H1 (cell line): Measurements from ENCODE around the gene DCAF16. TPM values are rescaled to one million over a fixed set of nuclear protein-coding genes. Genes with fewer than 3 reads are reported as not detected.

Source experiments
- CTCF ChIA-PET: fragments of 300-600 bp; sonication (Branson Sonifier 250); formaldehyde crosslinking; loops from one replicate; lab custom pipeline; 2021; ENCODE audit not compliant: partially characterized antibody; lab: Charles Lee
- POLR2A ChIA-PET: fragments of 300-600 bp; sonication (Branson Sonifier 250); formaldehyde crosslinking; loops from one replicate; lab custom pipeline; 2021; ENCODE audit warnings: inconsistent platforms; ENCODE audit not compliant: partially characterized antibody; lab: Charles Lee
- DNase-seq, 2 experiments: peaks; one replicate each; pipeline versions ENCODE4 v3.0.0 to v3.0.0-alpha.2; 2010 to 2022; ENCODE audit warnings: low spot score in 2 of 2, low read depth in 1 of 2, mixed read lengths in 1 of 2
- FAIRE-seq: peaks from 2 replicates; lab custom pipeline; 2011; peaks lifted over from hg19 to GRCh38; lab: Jason Lieb, UNC
- H2AFZ ChIP-seq: 2 replicates; pipeline ENCODE4 v1.8.1; 2012; ENCODE audit warnings: low read length, inconsistent platforms
- H2AK5ac ChIP-seq: 2 replicates; pipeline ENCODE4 v1.6.1; 2013; ENCODE audit warnings: low read depth, low read length
- H2BK120ac ChIP-seq: replicated peaks from 2 replicates; pipeline ENCODE3; 2013; ENCODE audit warnings: low read depth, low read length, inconsistent platforms
- H2BK12ac ChIP-seq: 2 replicates; pipeline ENCODE4 v1.6.1; 2013; ENCODE audit warnings: low read depth, low read length
- H2BK15ac ChIP-seq: 2 replicates; pipeline ENCODE4 v1.6.1; 2013; ENCODE audit warnings: low read length
- H2BK20ac ChIP-seq: 2 replicates; pipeline ENCODE4 v1.6.1; 2013; ENCODE audit warnings: low read length
- H2BK5ac ChIP-seq: 2 replicates; pipeline ENCODE4 v1.6.1; 2013; ENCODE audit warnings: low read depth, low read length
- H3K14ac ChIP-seq: 2 replicates; pipeline ENCODE4 v1.6.1; 2013; ENCODE audit warnings: inconsistent platforms; ENCODE audit not compliant: insufficient read length
- H3K18ac ChIP-seq: 2 replicates; pipeline ENCODE4 v1.6.1; 2013; ENCODE audit warnings: low read length; ENCODE audit errors: extremely low read depth
- H3K23ac ChIP-seq: 2 replicates; pipeline ENCODE4 v1.6.1; 2013; ENCODE audit warnings: inconsistent platforms; ENCODE audit not compliant: insufficient read length
- H3K23me2 ChIP-seq: 2 replicates; pipeline ENCODE4 v1.6.1; 2013; ENCODE audit warnings: low read depth, low read length
- H3K27ac ChIP-seq: 2 replicates; pipeline ENCODE4 v1.6.1; 2011; ENCODE audit warnings: low read depth, low read length, inconsistent platforms
- H3K27me3 ChIP-seq, 4 experiments: replicated peaks in 1 of 4; 1 replicate in 1 of 4; 2 replicates in 3 of 4; pipeline versions ENCODE4 v1.6.1 to v1.8.1; 2011 to 2013; ENCODE audit warnings: low read length in 3 of 4, mild to moderate bottlenecking in 3 of 4, inconsistent platforms in 2 of 4, mixed read lengths in 2 of 4, moderate library complexity in 1 of 4; ENCODE audit not compliant: control insufficient read depth in 3 of 4, insufficient read depth in 3 of 4; ENCODE audit errors: extremely low read depth in 1 of 4
- H3K36me3 ChIP-seq, 4 experiments: 2 replicates each; pipeline versions ENCODE4 v1.6.1 to v1.8.1; 2011 to 2013; ENCODE audit warnings: mild to moderate bottlenecking in 4 of 4, low read length in 3 of 4, moderate library complexity in 2 of 4, control low read depth in 1 of 4, inconsistent platforms in 1 of 4; ENCODE audit not compliant: insufficient read depth in 4 of 4, control insufficient read depth in 2 of 4
- H3K4ac ChIP-seq: replicated peaks from 2 replicates; pipeline ENCODE3; 2013; ENCODE audit warnings: low read length, low read depth, mixed read lengths, inconsistent platforms; ENCODE audit not compliant: insufficient read length
- H3K4me1 ChIP-seq, 4 experiments: replicated peaks in 1 of 4; 1 replicate in 1 of 4; 2 replicates in 3 of 4; pipeline versions ENCODE4 v1.6.1 to v1.8.1; 2011 to 2013; ENCODE audit warnings: low read length in 3 of 4, inconsistent platforms in 2 of 4, mixed read lengths in 1 of 4; ENCODE audit not compliant: insufficient read depth in 4 of 4, control insufficient read depth in 3 of 4
- H3K4me2 ChIP-seq, 2 experiments: 2 replicates each; pipeline versions ENCODE4 v1.6.1 to v1.8.1; 2011 to 2013; ENCODE audit warnings: low read depth in 2 of 2, low read length in 2 of 2, control low read depth in 1 of 2, inconsistent platforms in 1 of 2, mild to moderate bottlenecking in 1 of 2; ENCODE audit not compliant: insufficient read depth in 1 of 2
- H3K4me3 ChIP-seq, 4 experiments: fragments of 200-600, 300-600 bp in 1 of 4; sonication (generic), shearing (Covaris generic), sonication (Bioruptor Twin) in 1 of 4; 2 replicates each; pipeline versions ENCODE4 v1.5.1 to v1.8.1; 2011 to 2016; ENCODE audit warnings: low read length in 4 of 4, low read depth in 3 of 4, control low read depth in 2 of 4, inconsistent platforms in 2 of 4, mild to moderate bottlenecking in 2 of 4, mixed read lengths in 1 of 4, moderate library complexity in 1 of 4; ENCODE audit not compliant: insufficient read depth in 2 of 4; ENCODE audit errors: extremely low read depth in 1 of 4
- H3K56ac ChIP-seq: replicated peaks from 2 replicates; pipeline ENCODE3; 2013; ENCODE audit warnings: low read depth, mild to moderate bottlenecking, mixed read lengths, low read length, inconsistent platforms; ENCODE audit not compliant: insufficient read length
- H3K79me1 ChIP-seq: 2 replicates; pipeline ENCODE4 v1.6.1; 2013; ENCODE audit warnings: low read depth, low read length, control low read depth
- H3K79me2 ChIP-seq, 2 experiments: 2 replicates each; pipeline versions ENCODE4 v1.6.1 to v1.8.1; 2012 to 2013; ENCODE audit warnings: low read length in 2 of 2, mild to moderate bottlenecking in 2 of 2, inconsistent platforms in 1 of 2; ENCODE audit not compliant: insufficient read depth in 2 of 2, control insufficient read depth in 1 of 2
- H3K9ac ChIP-seq, 4 experiments: replicated peaks in 1 of 4; 1 replicate in 1 of 4; 2 replicates in 3 of 4; pipeline versions ENCODE4 v1.6.1 to v1.8.1; 2011 to 2013; ENCODE audit warnings: low read depth in 3 of 4, low read length in 3 of 4, control low read depth in 2 of 4, mild to moderate bottlenecking in 2 of 4, moderate library complexity in 2 of 4, inconsistent platforms in 1 of 4; ENCODE audit errors: extremely low read depth in 1 of 4
- H3K9me3 ChIP-seq, 2 experiments: 2 replicates each; pipeline versions ENCODE4 v1.6.1 to v1.8.1; 2012 to 2013; ENCODE audit warnings: mild to moderate bottlenecking in 2 of 2, moderate library complexity in 2 of 2, control low read depth in 1 of 2, inconsistent platforms in 1 of 2, low read depth in 1 of 2, low read length in 1 of 2, mixed read lengths in 1 of 2; ENCODE audit not compliant: insufficient read depth in 2 of 2
- H4K20me1 ChIP-seq, 2 experiments: replicated peaks in 1 of 2; 2 replicates each; pipeline versions ENCODE3 to v1.8.1; 2011 to 2013; ENCODE audit warnings: inconsistent platforms in 2 of 2, low read length in 2 of 2, mild to moderate bottlenecking in 1 of 2; ENCODE audit not compliant: insufficient read depth in 2 of 2, control insufficient read depth in 1 of 2
- H4K5ac ChIP-seq: 2 replicates; pipeline ENCODE4 v1.6.1; 2013; ENCODE audit warnings: low read length, low read depth, mixed read lengths, inconsistent platforms; ENCODE audit not compliant: insufficient read length
- H4K8ac ChIP-seq: 2 replicates; pipeline ENCODE4 v1.8.0; 2013; ENCODE audit warnings: mild to moderate bottlenecking, moderate library complexity, low read length, inconsistent platforms; ENCODE audit not compliant: insufficient read depth; ENCODE audit errors: extremely low read depth
- H4K91ac ChIP-seq: replicated peaks from 2 replicates; pipeline ENCODE3; 2013; ENCODE audit warnings: low read length, mixed read lengths, inconsistent platforms; ENCODE audit not compliant: insufficient read length
- CHD2 ChIP-seq: IDR thresholded peaks from 2 replicates; pipeline ENCODE4 v1.6.1; 2012; ENCODE audit warnings: low read length, improper control_type of control experiment
- EGR1 ChIP-seq: IDR thresholded peaks from 2 replicates; pipeline ENCODE4 v1.6.1; 2011; ENCODE audit warnings: low read depth, low read length, borderline replicate concordance
- EP300 ChIP-seq, 2 experiments: IDR thresholded peaks; 1 replicate in 1 of 2; 2 replicates in 1 of 2; pipeline ENCODE4 v1.6.1; 2011 to 2012; ENCODE audit warnings: low read depth in 2 of 2, low read length in 2 of 2, mild to moderate bottlenecking in 2 of 2, borderline replicate concordance in 1 of 2, inconsistent platforms in 1 of 2, moderate library complexity in 1 of 2
- EZH2 ChIP-seq: fragments of 200-600 bp; sonication (generic); IDR thresholded peaks from 2 replicates; pipeline ENCODE4 v1.7.1; 2012; ENCODE audit warnings: low read depth, mild to moderate bottlenecking, moderate library complexity, low read length, inconsistent platforms; ENCODE audit not compliant: severe bottlenecking
- GTF2F1 ChIP-seq: IDR thresholded peaks from 2 replicates; pipeline ENCODE4 v1.6.1; 2012; ENCODE audit warnings: low read depth, low read length, improper control_type of control experiment, borderline replicate concordance
- HDAC6 ChIP-seq: IDR thresholded peaks from one replicate; pipeline ENCODE4 v1.7.1; 2012; ENCODE audit warnings: low read depth, mild to moderate bottlenecking, inconsistent platforms, low read length, moderate library complexity
- JUN ChIP-seq: IDR thresholded peaks from 2 replicates; pipeline ENCODE4 v1.6.1; 2011; ENCODE audit warnings: low read depth, mild to moderate bottlenecking, improper control_type of control experiment, low read length
- NANOG ChIP-seq: IDR thresholded peaks from 2 replicates; pipeline ENCODE4 v1.6.1; 2011; ENCODE audit warnings: low read length, low read depth, mild to moderate bottlenecking, inconsistent platforms; ENCODE audit not compliant: insufficient read depth, poor library complexity, severe bottlenecking
- POU5F1 ChIP-seq: IDR thresholded peaks from 2 replicates; pipeline ENCODE4 v1.6.1; 2011; ENCODE audit warnings: low read depth, mild to moderate bottlenecking, low read length, moderate library complexity
- SIRT6 ChIP-seq: IDR thresholded peaks from one replicate; pipeline ENCODE4 v1.7.1; 2012; ENCODE audit warnings: low read length, inconsistent platforms
- SP1 ChIP-seq: IDR thresholded peaks from 2 replicates; pipeline ENCODE4 v1.6.1; 2011; ENCODE audit warnings: low read depth, low read length
- SP4 ChIP-seq: IDR thresholded peaks from 2 replicates; pipeline ENCODE4 v1.6.1; 2012; ENCODE audit warnings: low read length, inconsistent platforms
- SUZ12 ChIP-seq: fragments of 200-600 bp; sonication (generic); IDR thresholded peaks from 2 replicates; pipeline ENCODE4 v1.6.1; 2012; ENCODE audit warnings: mild to moderate bottlenecking, inconsistent platforms, low read length, moderate library complexity, mixed read lengths
- ZNF274 ChIP-seq: IDR thresholded peaks from 2 replicates; pipeline ENCODE4 v1.7.0; 2012; ENCODE audit warnings: low read length, borderline replicate concordance; ENCODE audit errors: extremely low read depth
- WGBS, 2 experiments: shearing (Covaris generic) in 1 of 2; methylation state at CpG; one replicate each; pipeline versions ENCODE4 v1.1.6 to v1.1.7; 2013 to 2015; ENCODE audit warnings: low lambda C conversion rate in 2 of 2, mixed read lengths in 2 of 2, inconsistent platforms in 1 of 2, low coverage in 1 of 2, missing lambda C conversion rate in 1 of 2; ENCODE audit not compliant: insufficient replicate concordance in 2 of 2, insufficient coverage in 1 of 2, insufficient read length in 1 of 2; ENCODE audit errors: extremely low coverage in 1 of 2, missing lambda C conversion rate in 1 of 2; 5-methylcytosine and 5-hydroxymethylcytosine counted together
- polyA plus RNA-seq, 7 experiments: library from polyadenylated mRNA; depleted of rRNA in 3 of 7; stranded (reverse) in 5 of 7; unstranded in 2 of 7; fragments of >200 nt in 5 of 7; fragments of 200-250 nt in 2 of 7; gene quantifications; 1 replicate in 5 of 7; 2 replicates in 1 of 7; 4 replicates in 1 of 7; pipeline versions ENCODE4 v1.2.1 to v1.2.3, GENCODE V29; 2011 to 2013; ENCODE audit warnings: missing spikeins in 2 of 7, mixed read lengths in 2 of 7
- total RNA-seq: library from RNA; stranded (reverse); fragmentation: NEBNext Ultra II Directional; extraction: Animal tissue kit (Norgen Biotek cat#: 25700); gene quantifications from 2 replicates; pipeline ENCODE4 v1.2.1, GENCODE V29; 2021

Gene DCAF16
- total and polyA plus RNA-seq, 2 of the 8 experiments (the other 6 are each of a cell fraction or from before 2014, with no cell fraction given): 26.5 to 55.7 TPM

GRCh38 chr4:17763416-17763815, 47.1 kb downstream of the DCAF16 start:
- no peaks in the 10 kb centered on the region for H3K79me1 ChIP-seq
- H3K36me3 ChIP-seq: no peaks in the 10 kb centered on the region
- H4K8ac ChIP-seq: no peak overlapping the region
- TF ChIP-seq SIRT6 (no peak), CHD2 (no peak), POU5F1 (no peak), EZH2 (no peak), EP300 (IDR thresholded peaks at IDR 0.05; ENCODE audit: borderline replicate concordance in 1 of 2, low read depth in 2 of 2, low read length in 2 of 2) (no peak), JUN (no peak), ZNF274 (no peak), SP1 (no peak), EGR1 (no peak), GTF2F1 (no peak), HDAC6 (no peak), SP4 (no peak), SUZ12 (no peak), NANOG (no peak)
- 93% methylated on average over 3 of the region's 3 CpGs; no CpG with 5 or more reads in 1 of the 2 experiments for WGBS, 2 experiments
- no peak overlapping the region for H3K23ac ChIP-seq
- ChIA-PET CTCF (interaction anchor here (0.7 to 2.1 kb wide), 5 partner anchors 10 to 231 kb away, joined by 3 to 5 read pairs (median 4); no protein-coding TSS in a partner anchor), POLR2A (interaction anchor here (1.0 kb wide), 1 partner anchor 12 kb away, joined by 4 read pairs; no protein-coding TSS in a partner anchor)
- no peak overlapping the region for H4K91ac ChIP-seq
- no peak overlapping the region for H4K5ac ChIP-seq
- H3K23me2 ChIP-seq: no peaks in the 10 kb centered on the region
- H4K20me1 ChIP-seq: no peaks in the 10 kb centered on the region
- H2BK20ac ChIP-seq: no peak overlapping the region
- no peak overlapping the region for H3K4me3 ChIP-seq
- H3K18ac ChIP-seq: no peak overlapping the region
- H3K4me1 ChIP-seq: peaks cover 0 to 7% (median 3%) of the 10 kb centered on the region in 4 experiments; a peak in 5 of 7 replicates
- H2AK5ac ChIP-seq: no peak overlapping the region
- FAIRE-seq (no peak), DNase-seq (no peak)
- H3K9me3 ChIP-seq: peaks cover 0 to 15% of the 10 kb centered on the region in 2 experiments; a peak in 3 of 4 replicates
- H3K14ac ChIP-seq: no peak overlapping the region
- no peak overlapping the region for H2BK15ac ChIP-seq
- no peak overlapping the region for H2BK5ac ChIP-seq
- H3K4me2 ChIP-seq: no peak overlapping the region
- H3K27me3 ChIP-seq: no peaks in the 10 kb centered on the region
- H3K79me2 ChIP-seq: no peaks in the 10 kb centered on the region
- H3K56ac ChIP-seq: no peak overlapping the region
- H2BK120ac ChIP-seq: no peak overlapping the region
- no peak overlapping the region for H3K4ac ChIP-seq
- H3K27ac ChIP-seq: no peak overlapping the region
- no peak overlapping the region for H3K9ac ChIP-seq
- H2BK12ac ChIP-seq: no peak overlapping the region
- no peak overlapping the region for H2AFZ ChIP-seq
